Measurements from ENCODE around the gene SLC2A6.

SLC2A6 gene

GRCh38 chr9:133490201-133490681, 11.3 kb upstream of the SLC2A6 start:
- DNase-seq (ENCODE audit: low read depth): no peak
- no peak for TF ChIP-seq CTCF (IDR thresholded peaks at IDR 0.05; ENCODE audit: insufficient read depth, low read depth, low read length, missing control alignments)
- no peak overlapping the region for H3K4me3 ChIP-seq (ENCODE audit: low read depth, low read length)

GRCh38 chr9:133489253-133490190, 10.6 kb upstream of the SLC2A6 start:
- no peak for DNase-seq (ENCODE audit: low read depth)
- H3K4me3 ChIP-seq (ENCODE audit: low read depth, low read length): no peak overlapping the region
- no peak for TF ChIP-seq CTCF (IDR thresholded peaks at IDR 0.05; ENCODE audit: insufficient read depth, low read depth, low read length, missing control alignments)

- no peak overlapping the region for H3K4me3 ChIP-seq (ENCODE audit: low read depth, low read length)
- DNase-seq (ENCODE audit: low read depth): no peak
- TF ChIP-seq CTCF (IDR thresholded peaks at IDR 0.05; ENCODE audit: insufficient read depth, low read depth, low read length, missing control alignments): no peak
These were observed 9.9 kb upstream of the SLC2A6 start for GRCh38 chr9:133488686-133489252.

GRCh38 chr9:133487331-133487725, 8.4 kb upstream of the SLC2A6 start:
- DNase-seq (ENCODE audit: low read depth): no peak
- no peak overlapping the region for H3K4me3 ChIP-seq (ENCODE audit: low read depth, low read length)
- no peak for TF ChIP-seq CTCF (IDR thresholded peaks at IDR 0.05; ENCODE audit: insufficient read depth, low read depth, low read length, missing control alignments)

GRCh38 chr9:133485531-133486260, 6.8 kb upstream of the SLC2A6 start:
- TF ChIP-seq CTCF (IDR thresholded peaks at IDR 0.05; ENCODE audit: insufficient read depth, low read depth, low read length, missing control alignments): peak; percentile 22
- no peak overlapping the region for H3K4me3 ChIP-seq (ENCODE audit: low read depth, low read length)
- DNase-seq (ENCODE audit: low read depth): peak; percentile 58

GRCh38 chr9:133484671-133485437, 6.0 kb upstream of the SLC2A6 start:
- DNase-seq (ENCODE audit: low read depth): no peak
- no peak for TF ChIP-seq CTCF (IDR thresholded peaks at IDR 0.05; ENCODE audit: insufficient read depth, low read depth, low read length, missing control alignments)
- H3K4me3 ChIP-seq (ENCODE audit: low read depth, low read length): no peak overlapping the region
